Hematopoietic multipotent progenitor cell treated with erythropoietin and hydrocortisone succinate and interleukin-3 and kit ligand, for 15 days (in vitro differentiated cells): ENCODE data around the gene LETMD1.
A peak's percentile ranks its signal among the peaks of the same experiment; 100 is the strongest.
"Not testable (repeated sequence)": the region's sequence is repeated elsewhere in the genome, so short reads cannot be mapped to it uniquely, and the experiment has no call there.

Source experiments
- DNase-seq: peaks from one replicate; pipeline ENCODE4 v3.0.0-alpha.2; 2015; ENCODE audit warnings: low spot score

Gene LETMD1

GRCh38 chr12:51047655-51048540, at the start of gene LETMD1:
Gene LETMD1 (plus strand): TSS chr12:51048327. CDS start chr12:51048357, 30 bp downstream.
- peak; percentile 96 for DNase-seq

DNA sequence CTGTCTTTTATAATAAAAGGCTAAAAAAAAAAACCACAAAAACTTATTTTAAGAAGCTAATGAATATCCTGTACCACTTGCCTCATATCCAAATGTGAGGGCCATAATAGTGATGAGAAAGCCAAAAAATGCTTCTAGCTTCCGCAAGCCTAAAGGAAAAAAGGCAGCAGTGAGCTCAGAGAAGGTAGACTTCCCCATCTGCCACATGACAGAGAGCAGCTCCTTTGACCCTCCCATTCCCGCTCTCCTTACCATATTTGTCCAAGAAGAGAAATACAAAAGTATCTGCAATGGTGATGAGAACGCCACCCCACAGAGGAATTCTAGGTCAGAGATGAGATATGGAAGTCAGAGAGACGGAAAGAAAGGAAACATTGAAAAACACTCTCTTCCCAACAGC, 49.0 kb upstream of the LETMD1 start:
- no peak for DNase-seq

- no peak for DNase-seq
Measured at GRCh38 chr12:51000245-51000644, 47.9 kb upstream of the LETMD1 start.

DNA sequence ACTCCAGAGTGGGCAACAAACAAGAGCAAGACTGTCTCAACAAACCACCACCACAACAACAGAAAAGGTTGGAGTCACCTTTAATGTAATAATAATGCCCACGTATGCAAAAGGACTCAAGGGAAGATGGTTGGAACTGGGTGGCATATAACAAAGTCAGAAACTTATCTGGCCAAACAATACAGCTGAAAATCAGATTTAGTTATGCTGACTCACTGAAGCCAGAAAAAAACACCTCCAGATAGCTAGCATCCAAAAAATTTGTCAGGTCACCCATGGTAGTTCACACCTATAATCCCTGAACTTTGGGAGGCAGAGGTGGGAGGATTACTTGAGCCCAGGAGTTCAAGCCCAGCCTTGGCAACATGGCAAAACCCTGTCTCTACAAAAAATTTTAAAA, 46.3 kb upstream of the LETMD1 start:
- DNase-seq = no peak

GRCh38 chr12:51004504-51004903, 43.6 kb upstream of the LETMD1 start:
- DNase-seq = no peak

DNA sequence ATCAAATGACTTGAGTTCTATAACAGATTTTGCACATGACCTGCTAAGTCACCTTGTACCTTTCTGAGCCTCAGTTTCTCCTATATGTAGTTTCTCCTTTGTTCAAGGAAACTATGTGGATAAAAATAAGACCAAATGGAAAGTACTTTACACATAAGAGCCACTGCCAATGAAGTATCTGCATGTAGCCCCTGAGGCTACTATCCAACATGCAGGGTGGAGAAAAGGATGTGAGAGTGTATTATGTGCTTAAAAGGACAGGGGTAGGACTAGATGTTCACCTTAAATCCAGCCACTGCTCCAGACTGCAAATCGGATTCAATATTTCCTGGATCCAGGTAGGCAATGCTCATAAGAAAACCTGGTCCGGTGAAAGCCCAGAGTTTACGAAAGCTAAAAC, 43.1 kb upstream of the LETMD1 start:
- no peak for DNase-seq

- DNase-seq = no peak
Measured at GRCh38 chr12:51005671-51006070, 42.5 kb upstream of the LETMD1 start.

GRCh38 chr12:51008329-51009055, 39.6 kb upstream of the LETMD1 start:
- no peak for DNase-seq

DNA sequence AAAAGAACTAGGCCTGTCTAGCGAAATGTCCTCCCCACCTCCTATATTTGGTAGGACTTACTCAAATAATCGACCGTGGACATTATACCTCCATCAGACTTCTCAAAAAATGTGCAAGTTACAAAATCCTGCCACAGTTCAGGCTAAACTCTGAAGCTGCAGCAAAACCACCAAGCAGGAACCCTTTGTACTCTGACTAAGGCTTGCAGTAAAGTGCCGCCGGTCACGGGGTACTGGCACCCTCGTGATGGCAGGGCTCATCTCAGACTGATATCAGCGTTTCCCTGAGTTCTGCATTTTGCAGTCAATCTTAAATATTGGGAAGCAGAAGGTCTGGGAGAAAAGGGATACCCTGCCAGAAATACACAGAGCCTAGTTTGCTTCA, 39.1 kb upstream of the LETMD1 start:
- DNase-seq = no peak

DNA sequence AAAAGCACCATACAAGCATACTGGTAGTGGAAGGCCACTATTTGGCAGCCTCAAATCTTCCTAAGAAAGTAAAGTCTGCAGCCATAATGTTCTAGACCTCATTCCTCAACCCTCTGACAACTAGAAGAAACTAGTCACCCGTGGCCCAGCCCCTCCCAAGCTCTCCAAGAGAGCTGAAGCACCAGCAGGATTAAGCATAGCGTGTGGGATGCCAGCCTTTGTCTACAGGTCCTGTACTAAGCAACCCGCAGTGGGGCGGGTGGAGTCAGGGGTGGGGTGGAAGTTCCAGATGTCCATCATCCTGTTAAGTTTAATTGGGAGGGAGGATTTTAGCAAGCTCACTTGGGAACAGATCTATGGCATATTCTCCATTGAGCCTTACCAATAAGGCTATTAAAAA, 36.2 kb upstream of the LETMD1 start:
- no peak for DNase-seq

- no peak for DNase-seq
Measured at GRCh38 chr12:51012570-51013236, 35.4 kb upstream of the LETMD1 start.

DNA sequence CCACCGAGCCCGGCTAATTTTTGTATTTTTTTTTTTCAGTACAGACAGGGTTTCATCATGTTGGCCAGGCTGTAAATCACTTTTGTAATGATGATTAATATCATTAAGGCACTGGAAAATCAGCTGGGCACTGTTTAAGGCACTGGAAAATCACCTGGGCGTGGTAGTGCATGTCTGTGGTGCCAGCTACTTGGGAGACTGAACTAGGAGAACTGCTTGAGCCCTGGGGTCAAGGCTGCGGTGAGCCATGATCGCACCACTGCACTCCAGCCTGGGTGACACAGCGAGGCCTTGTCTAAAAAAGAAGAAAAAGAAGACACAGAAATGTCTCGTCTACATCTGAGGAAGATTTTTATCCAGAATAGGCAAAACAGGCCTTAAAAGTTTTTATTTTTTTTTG, 34.7 kb upstream of the LETMD1 start:
- no peak for DNase-seq

GRCh38 chr12:51014467-51014866, 33.7 kb upstream of the LETMD1 start:
- DNase-seq = not testable (repeated sequence)

DNA sequence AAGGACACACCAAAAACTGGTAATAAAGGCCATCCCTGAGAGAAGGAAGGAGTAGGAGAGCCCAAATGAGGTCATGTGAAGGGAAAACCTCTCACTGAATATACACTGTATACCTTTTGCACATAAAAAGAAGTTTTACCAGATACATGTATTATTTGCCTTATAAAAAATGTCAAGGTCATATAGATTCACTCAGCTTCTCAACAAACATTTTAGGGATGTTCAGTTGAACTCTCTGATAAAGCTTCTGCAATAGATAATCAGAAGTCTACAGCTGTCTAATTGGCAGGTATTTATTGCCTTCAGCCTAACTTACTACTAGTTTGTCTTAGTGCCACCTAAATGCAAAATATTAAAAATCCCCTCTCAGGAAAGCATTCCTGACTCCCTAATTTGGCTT, 30.7 kb upstream of the LETMD1 start:
- peak; percentile 79 for DNase-seq

DNA sequence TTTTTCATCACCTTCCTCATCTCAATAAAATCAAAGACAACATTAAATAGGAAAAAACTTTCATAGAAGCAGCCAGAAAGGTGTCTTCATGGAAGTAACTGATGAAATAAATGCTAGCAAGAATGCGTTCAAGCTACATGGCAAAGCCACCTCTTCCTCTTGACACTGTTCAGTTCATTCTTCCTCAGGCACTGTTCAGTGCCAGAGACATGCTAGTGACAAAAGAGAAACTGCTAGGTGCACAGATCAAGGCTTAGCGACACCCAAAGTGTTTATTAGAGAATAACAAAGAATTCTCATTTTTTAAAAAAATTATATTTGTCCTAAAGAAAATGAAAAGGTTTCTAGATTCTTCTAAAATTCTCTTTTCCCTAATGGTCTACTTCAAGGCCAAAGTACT, 29.2 kb upstream of the LETMD1 start:
- DNase-seq = peak; percentile 42

DNA sequence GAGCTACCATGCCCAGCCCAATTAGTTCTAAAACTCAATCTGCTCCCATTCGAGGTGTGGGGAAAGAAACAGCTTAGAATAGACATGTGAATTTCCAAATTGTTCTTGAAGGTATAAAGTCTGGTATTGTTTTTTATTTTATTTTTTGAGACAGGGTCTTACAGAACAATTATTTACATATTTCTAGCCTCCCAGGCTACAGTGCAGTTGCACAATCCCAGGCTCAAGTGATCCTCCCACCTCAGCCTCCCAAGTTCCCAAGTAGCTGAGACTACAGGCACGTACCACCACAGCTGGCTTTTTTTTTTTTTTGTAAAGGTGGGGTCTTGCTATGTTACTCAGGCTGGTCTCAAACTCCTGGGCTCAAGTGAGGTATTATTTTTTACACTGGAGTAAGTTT, 28.2 kb upstream of the LETMD1 start:
- DNase-seq = no peak

- DNase-seq = peak; percentile 45
Measured at GRCh38 chr12:51020448-51021182, 27.5 kb upstream of the LETMD1 start.

- peak; percentile 83 for DNase-seq
Measured at GRCh38 chr12:51021694-51022093, 26.4 kb upstream of the LETMD1 start.

DNA sequence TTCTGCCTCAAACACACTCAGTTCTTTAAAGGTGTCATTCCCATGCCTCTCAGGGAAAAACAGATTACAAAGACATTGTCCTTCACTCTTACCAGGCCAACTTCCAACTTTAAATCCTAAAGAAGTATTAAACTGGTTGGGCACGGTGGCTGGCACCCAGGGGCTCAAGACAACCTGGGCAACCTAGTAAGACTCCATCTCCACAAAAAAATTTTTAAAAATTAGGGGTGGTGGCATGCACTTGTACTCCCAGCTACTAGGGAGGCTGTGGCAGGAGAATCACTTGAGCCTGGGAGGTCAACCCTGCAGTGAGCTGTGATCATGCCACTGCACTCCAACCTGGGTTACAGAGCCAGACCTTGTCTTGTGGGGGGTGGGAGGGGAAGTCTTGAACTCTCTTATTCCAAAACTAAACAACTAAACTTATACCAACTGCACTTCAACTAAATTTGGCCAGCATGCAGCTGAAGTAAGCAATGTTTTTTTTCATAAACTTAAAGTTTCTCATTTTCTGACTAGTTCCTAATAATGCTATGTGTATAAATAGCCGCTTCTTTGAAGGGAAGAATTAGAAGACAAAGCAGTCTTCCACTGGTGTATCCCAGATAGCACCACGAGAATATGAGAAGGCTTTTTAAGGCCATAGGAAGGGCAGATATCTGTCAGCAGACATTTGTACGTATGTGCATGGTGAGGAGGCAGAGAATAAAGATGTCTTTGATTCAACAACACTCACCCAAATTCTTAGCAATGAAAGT, 24.3 kb upstream of the LETMD1 start:
- DNase-seq = peak; percentile 46

- peak; percentile 38 for DNase-seq
Measured at GRCh38 chr12:51025338-51025835, 22.7 kb upstream of the LETMD1 start.
